GM10266 (cell line): Measurements from ENCODE around the gene HMGCS1.
"Not testable (repeated sequence)": the region's sequence is repeated elsewhere in the genome, so short reads cannot be mapped to it uniquely, and the experiment has no call there.

Experiments used
- DNase-seq: peaks from one replicate; pipeline ENCODE4 v3.0.0; 2012; ENCODE audit errors: extremely low spot score
- TF ChIP-seq, protein P1 (sequence below): IDR thresholded peaks from 2 replicates; pipeline ENCODE4 v1.5.1; 2012; ENCODE audit warnings: mild to moderate bottlenecking, low read depth; ENCODE audit not compliant: control insufficient read depth, insufficient read depth; ENCODE audit errors: missing control alignments

Gene HMGCS1

DNA sequence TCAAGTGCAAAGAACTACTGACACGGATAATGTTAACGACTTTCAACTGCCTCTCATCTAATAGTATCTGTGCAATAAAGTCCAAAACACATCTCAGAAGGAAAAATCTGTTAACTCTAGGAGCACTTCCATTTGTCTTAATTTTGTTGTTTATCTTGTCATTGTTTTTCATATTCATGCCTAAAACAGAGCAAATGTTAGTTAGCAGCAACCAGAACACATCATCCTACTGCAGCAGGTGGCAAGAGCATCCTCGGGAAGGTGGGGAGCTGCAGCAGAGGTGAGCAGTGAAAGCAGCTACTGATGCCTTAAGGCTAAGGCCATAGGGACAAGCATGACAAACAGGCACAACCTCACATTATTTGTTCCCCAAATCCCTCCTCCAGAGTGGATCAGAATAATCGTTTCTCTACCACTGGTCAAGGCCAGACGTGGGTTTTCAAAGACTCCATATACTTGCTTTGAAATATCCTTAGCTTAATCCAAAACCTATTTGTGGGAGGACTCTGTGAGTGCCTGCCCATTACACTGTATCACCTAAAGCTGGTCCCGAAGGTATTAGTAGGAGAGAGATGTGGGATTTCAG lies 1.0 kb downstream of the HMGCS1 start:
- TF ChIP-seq, protein P1, sequence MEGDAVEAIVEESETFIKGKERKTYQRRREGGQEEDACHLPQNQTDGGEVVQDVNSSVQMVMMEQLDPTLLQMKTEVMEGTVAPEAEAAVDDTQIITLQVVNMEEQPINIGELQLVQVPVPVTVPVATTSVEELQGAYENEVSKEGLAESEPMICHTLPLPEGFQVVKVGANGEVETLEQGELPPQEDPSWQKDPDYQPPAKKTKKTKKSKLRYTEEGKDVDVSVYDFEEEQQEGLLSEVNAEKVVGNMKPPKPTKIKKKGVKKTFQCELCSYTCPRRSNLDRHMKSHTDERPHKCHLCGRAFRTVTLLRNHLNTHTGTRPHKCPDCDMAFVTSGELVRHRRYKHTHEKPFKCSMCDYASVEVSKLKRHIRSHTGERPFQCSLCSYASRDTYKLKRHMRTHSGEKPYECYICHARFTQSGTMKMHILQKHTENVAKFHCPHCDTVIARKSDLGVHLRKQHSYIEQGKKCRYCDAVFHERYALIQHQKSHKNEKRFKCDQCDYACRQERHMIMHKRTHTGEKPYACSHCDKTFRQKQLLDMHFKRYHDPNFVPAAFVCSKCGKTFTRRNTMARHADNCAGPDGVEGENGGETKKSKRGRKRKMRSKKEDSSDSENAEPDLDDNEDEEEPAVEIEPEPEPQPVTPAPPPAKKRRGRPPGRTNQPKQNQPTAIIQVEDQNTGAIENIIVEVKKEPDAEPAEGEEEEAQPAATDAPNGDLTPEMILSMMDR = no peak
- DNase-seq = no peak

DNA sequence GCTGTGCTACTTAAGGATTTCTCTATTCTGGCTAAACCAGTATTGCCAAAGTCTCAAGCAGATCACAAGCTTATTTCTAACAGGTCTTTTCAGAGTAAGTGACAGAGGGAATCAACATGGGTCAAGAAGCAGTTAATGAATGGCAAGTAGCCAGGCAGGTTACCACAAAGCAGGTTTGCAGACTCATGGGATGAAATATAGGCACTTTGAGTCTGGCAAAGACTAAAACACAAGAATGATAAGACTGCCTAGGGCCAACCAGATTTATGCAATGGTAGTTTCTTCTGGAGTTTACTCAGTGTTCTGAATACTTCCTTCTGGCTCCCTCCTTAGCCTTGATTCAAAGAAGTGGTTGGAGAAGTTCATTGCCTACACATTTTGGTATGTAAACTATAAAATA lies 3.6 kb downstream of the HMGCS1 start:
- no peak for DNase-seq
- TF ChIP-seq, protein P1 = no peak

DNA sequence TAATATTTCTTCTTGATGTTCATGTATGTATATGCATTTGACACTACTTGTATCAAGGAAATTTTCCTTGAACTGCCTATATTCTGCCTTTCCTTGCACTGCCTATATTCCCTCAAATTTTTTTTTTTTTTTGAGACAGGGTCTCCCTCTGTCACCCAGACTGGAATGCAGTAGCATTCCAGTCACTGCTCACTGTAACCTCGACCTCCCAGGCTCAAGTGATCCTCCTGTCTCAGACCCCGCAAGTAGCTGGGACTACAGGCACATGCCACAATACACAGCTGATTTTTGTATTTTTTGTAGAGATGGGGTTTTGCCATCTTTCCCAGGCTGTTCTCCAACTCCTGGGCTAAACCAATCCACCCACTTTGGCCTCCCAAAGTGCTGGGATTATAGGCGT lies 4.1 kb downstream of the HMGCS1 start:
- no peak for DNase-seq
- TF ChIP-seq, protein P1 = no peak

DNA sequence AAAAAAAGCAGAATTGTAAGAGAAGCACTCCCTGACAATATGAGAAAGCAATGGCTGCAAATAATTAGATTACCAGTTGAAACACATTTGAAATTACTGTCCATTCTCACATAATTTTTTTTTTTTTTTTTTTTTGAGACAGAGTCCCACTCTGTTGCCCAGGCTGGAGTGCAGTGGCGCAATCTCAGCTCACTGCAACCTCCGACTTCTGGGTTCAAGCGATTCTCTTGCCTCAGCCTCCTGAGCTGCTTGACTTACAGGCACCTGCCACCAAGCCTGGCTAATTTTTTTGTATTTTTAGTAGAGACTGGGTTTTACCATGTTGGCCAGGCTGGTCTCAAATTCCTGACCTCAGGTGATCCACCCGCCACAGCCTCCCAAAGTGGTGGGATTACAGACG lies 6.3 kb downstream of the HMGCS1 start:
- DNase-seq = not testable (repeated sequence)

DNA sequence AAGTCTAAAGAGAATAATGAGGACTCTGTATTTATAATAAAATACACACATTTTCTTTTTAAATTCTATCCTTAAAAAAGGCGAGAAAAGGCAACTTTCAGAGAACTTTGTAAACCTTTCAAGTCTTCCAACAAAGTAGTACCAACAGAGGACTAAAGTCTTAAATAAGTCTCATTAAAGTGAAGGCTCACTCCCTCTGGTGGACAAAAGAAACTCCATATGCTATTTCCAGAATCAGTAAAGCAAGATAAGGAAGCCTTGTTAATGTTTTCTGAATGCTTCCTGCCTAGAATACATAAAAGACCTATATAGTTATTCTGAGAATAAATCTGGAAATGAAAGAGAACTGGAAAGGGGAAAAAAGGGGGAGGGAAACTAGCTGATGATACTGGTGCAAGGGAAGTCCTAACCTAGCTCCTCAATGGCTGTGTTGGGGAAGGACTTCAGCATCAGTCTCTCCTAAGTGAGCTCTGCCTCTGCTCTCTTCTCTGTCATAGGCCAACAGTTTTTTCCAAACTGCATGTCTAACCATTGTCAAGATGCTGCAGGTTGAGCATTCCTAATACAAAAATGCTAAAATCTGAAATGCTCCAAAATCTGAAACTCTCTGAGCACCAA lies 7.2 kb downstream of the HMGCS1 start:
- TF ChIP-seq, protein P1 = peak; percentile 64
- DNase-seq = peak; percentile 26

DNA sequence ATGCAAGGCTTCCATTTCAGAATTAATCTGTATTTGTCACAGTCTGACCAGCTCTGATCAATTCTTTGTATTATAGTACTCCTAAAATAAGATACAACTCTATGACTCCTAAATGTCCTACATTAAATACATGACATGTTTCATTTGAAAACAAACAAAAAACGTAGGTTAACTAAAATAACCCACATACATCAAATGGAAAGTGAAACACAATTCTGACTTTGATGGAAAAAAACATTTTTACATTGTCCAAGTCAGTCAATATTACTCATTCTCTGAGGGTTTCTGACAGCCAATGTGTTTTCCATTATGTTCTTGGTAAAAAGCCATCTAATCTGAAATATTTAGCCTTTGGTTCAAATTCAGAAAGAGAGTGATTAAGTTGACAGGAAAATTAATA lies 8.7 kb downstream of the HMGCS1 start:
- peak; percentile 32 for DNase-seq
- TF ChIP-seq, protein P1 = no peak

DNA sequence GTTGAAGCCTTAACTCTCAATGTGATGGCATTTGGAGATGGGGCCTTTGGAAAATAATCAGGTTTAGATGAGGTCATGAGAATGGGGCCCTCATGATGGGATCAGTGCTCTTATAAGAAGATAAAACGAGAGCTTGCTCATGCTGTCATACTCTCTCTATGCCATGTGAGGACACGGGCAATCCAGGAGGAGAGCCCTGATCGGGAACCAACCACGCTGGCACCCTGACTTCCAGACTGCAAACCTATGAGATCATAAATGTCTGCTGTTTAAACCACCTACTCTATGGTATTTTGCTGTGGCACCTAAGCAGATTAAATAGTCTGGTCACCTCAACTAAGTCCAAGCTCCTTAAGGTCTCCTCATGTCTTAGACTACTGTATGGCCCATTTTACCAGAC lies 10.0 kb downstream of the HMGCS1 start:
- TF ChIP-seq, protein P1 = no peak
- no peak for DNase-seq
